H9 (cell line): Measurements from ENCODE around the gene APOBEC3H. TPM values are rescaled to one million over a fixed set of nuclear protein-coding genes. Genes with fewer than 3 reads are reported as not detected.

Source experiments
- DNase-seq: peaks from one replicate; pipeline ENCODE4 v3.0.0-alpha.2; 2017
- H2AFZ ChIP-seq: one replicate; pipeline ENCODE4 v1.6.1; 2013; ENCODE audit warnings: mild to moderate bottlenecking, low read length, control low read depth, moderate library complexity
- H2AK5ac ChIP-seq: 2 replicates; pipeline ENCODE4 v1.6.1; 2013; ENCODE audit warnings: low read length, control low read depth, mixed read lengths; ENCODE audit not compliant: insufficient read length
- H2BK120ac ChIP-seq: one replicate; pipeline ENCODE4 v1.6.1; 2013; ENCODE audit warnings: low read depth, mild to moderate bottlenecking, low read length, control low read depth, inconsistent platforms; ENCODE audit not compliant: poor library complexity, severe bottlenecking
- H2BK12ac ChIP-seq: 2 replicates; pipeline ENCODE4 v1.6.1; 2013; ENCODE audit warnings: low read length, control low read depth, mixed read lengths, low read depth; ENCODE audit not compliant: insufficient read length
- H2BK15ac ChIP-seq: 2 replicates; pipeline ENCODE4 v1.6.1; 2013; ENCODE audit warnings: low read depth, low read length, control low read depth
- H2BK20ac ChIP-seq: one replicate; pipeline ENCODE4 v1.6.1; 2013; ENCODE audit warnings: low read depth, mild to moderate bottlenecking, low read length, control low read depth, inconsistent platforms; ENCODE audit not compliant: poor library complexity, severe bottlenecking
- H2BK5ac ChIP-seq: 2 replicates; pipeline ENCODE4 v1.6.1; 2013; ENCODE audit warnings: low read length, control low read depth, mixed read lengths; ENCODE audit not compliant: insufficient read length
- H3K14ac ChIP-seq: 2 replicates; pipeline ENCODE4 v1.6.1; 2013; ENCODE audit warnings: low read length, control low read depth; ENCODE audit not compliant: insufficient read depth
- H3K18ac ChIP-seq: 2 replicates; pipeline ENCODE4 v1.6.1; 2013; ENCODE audit warnings: low read depth, mild to moderate bottlenecking, mixed read lengths, low read length, control low read depth; ENCODE audit not compliant: insufficient read length
- H3K23ac ChIP-seq: 2 replicates; pipeline ENCODE4 v1.6.1; 2013; ENCODE audit warnings: low read length, control low read depth, mixed read lengths, low read depth; ENCODE audit not compliant: insufficient read length
- H3K23me2 ChIP-seq: 2 replicates; pipeline ENCODE4 v1.6.1; 2013; ENCODE audit warnings: low read depth, mild to moderate bottlenecking, mixed read lengths, low read length, control low read depth; ENCODE audit not compliant: insufficient read length, poor library complexity, severe bottlenecking
- H3K27ac ChIP-seq: 2 replicates; pipeline ENCODE4 v1.5.1; 2013; ENCODE audit warnings: low read length, control low read depth, mixed read lengths, low read depth; ENCODE audit not compliant: insufficient read length
- H3K27me3 ChIP-seq: 2 replicates; pipeline ENCODE4 v1.6.1; 2013; ENCODE audit warnings: low read length, control low read depth, inconsistent platforms; ENCODE audit not compliant: insufficient read depth
- H3K4ac ChIP-seq: 2 replicates; pipeline ENCODE4 v1.6.1; 2013; ENCODE audit warnings: low read depth, mild to moderate bottlenecking, control low read depth, inconsistent platforms, low read length, moderate library complexity
- H3K4me1 ChIP-seq: 2 replicates; pipeline ENCODE4 v1.6.1; 2013; ENCODE audit warnings: low read length, control low read depth, inconsistent platforms; ENCODE audit not compliant: insufficient read depth
- H3K4me2 ChIP-seq: 2 replicates; pipeline ENCODE4 v1.6.1; 2013; ENCODE audit warnings: low read length, control low read depth, mixed read lengths; ENCODE audit not compliant: insufficient read length, insufficient read depth
- H3K56ac ChIP-seq: 2 replicates; pipeline ENCODE4 v1.6.1; 2013; ENCODE audit warnings: low read depth, mild to moderate bottlenecking, mixed read lengths, low read length, control low read depth; ENCODE audit not compliant: insufficient read length
- H3K79me1 ChIP-seq: 2 replicates; pipeline ENCODE4 v1.6.1; 2013; ENCODE audit warnings: low read depth, mild to moderate bottlenecking, moderate library complexity, low read length, control low read depth, inconsistent platforms; ENCODE audit not compliant: insufficient read depth, poor library complexity, severe bottlenecking
- H3K79me2 ChIP-seq: 2 replicates; pipeline ENCODE4 v1.6.1; 2013; ENCODE audit warnings: low read length, control low read depth, inconsistent platforms; ENCODE audit not compliant: insufficient read depth
- H3K9ac ChIP-seq: 2 replicates; pipeline ENCODE4 v1.6.1; 2013; ENCODE audit warnings: low read length, control low read depth, mixed read lengths; ENCODE audit not compliant: insufficient read length; ENCODE audit errors: extremely low read depth
- H3K9me3 ChIP-seq: one replicate; pipeline ENCODE4 v1.6.1; 2013; ENCODE audit warnings: low read depth, low read length, inconsistent platforms; ENCODE audit not compliant: control insufficient read depth
- H3T11ph ChIP-seq: one replicate; pipeline ENCODE4 v1.6.1; 2013; ENCODE audit warnings: mild to moderate bottlenecking, low read length, control low read depth, inconsistent platforms
- H4K20me1 ChIP-seq: one replicate; pipeline ENCODE4 v1.6.1; 2013; ENCODE audit not compliant: control insufficient read depth, insufficient read length, insufficient read depth
- H4K5ac ChIP-seq: 2 replicates; pipeline ENCODE4 v1.6.1; 2013; ENCODE audit warnings: low read depth, mild to moderate bottlenecking, mixed read lengths, low read length, control low read depth; ENCODE audit not compliant: insufficient read length
- H4K8ac ChIP-seq: replicated peaks from 2 replicates; pipeline ENCODE4 v1.6.1; 2013; ENCODE audit warnings: low read length, control low read depth, mixed read lengths, low read depth; ENCODE audit not compliant: insufficient read length
- H4K91ac ChIP-seq: 2 replicates; pipeline ENCODE4 v1.6.1; 2013; ENCODE audit warnings: low read depth, mild to moderate bottlenecking, moderate library complexity, mixed read lengths, low read length, control low read depth; ENCODE audit not compliant: insufficient read length
- H3K27ac Mint-ChIP-seq, 3 experiments: 2 replicates in 2 of 3; 3 replicates in 1 of 3; pipeline ENCODE4 v1.8.0; 2020 to 2021; ENCODE audit warnings: mixed read lengths in 3 of 3, mild to moderate bottlenecking in 1 of 3, moderate library complexity in 1 of 3
- H3K27me3 Mint-ChIP-seq: 2 replicates; pipeline ENCODE4 v1.8.0; 2021; ENCODE audit warnings: low read depth, mild to moderate bottlenecking, moderate library complexity, mixed read lengths
- H3K36me3 Mint-ChIP-seq, 3 experiments: 2 replicates in 2 of 3; 3 replicates in 1 of 3; pipeline ENCODE4 v1.8.0; 2020 to 2021; ENCODE audit warnings: low read depth in 3 of 3, mixed read lengths in 3 of 3; ENCODE audit not compliant: insufficient read depth in 1 of 3
- H3K4me1 Mint-ChIP-seq, 2 experiments: 2 replicates each; pipeline ENCODE4 v1.8.0; 2020; ENCODE audit warnings: mixed read lengths in 2 of 2
- H3K4me3 Mint-ChIP-seq, 2 experiments: 2 replicates in 1 of 2; 3 replicates in 1 of 2; pipeline ENCODE4 v1.8.0; 2020 to 2021; ENCODE audit warnings: mild to moderate bottlenecking in 2 of 2, mixed read lengths in 2 of 2, moderate library complexity in 1 of 2
- H3K9me3 Mint-ChIP-seq, 2 experiments: 2 replicates in 1 of 2; 3 replicates in 1 of 2; pipeline ENCODE4 v1.8.0; 2020; ENCODE audit warnings: mild to moderate bottlenecking in 2 of 2, mixed read lengths in 2 of 2, moderate library complexity in 1 of 2
- WGBS: extraction: QIAGEN DNeasy Blood & Tissue Kit; methylation state at CpG from one replicate; pipeline ENCODE4 v1.1.7; 2013; ENCODE audit warnings: missing lambda C conversion rate, low lambda C conversion rate, mixed read lengths; ENCODE audit not compliant: insufficient read length; ENCODE audit errors: extremely low coverage; 5-methylcytosine and 5-hydroxymethylcytosine counted together
- total RNA-seq: library from RNA; stranded (reverse); gene quantifications from 2 replicates; pipeline ENCODE4 v1.2.1, GENCODE V29; 2021
- TF ChIP-seq, protein P1 (sequence below): fragments of 200-600 bp; sonication (generic); conservative IDR thresholded peaks from 3 replicates; pipeline ENCODE4 v1.8.0; 2021; ENCODE audit warnings: antibody characterized with exemption, mild to moderate bottlenecking

The APOBEC3H gene
- total RNA-seq, 1 experiment from 2014 or later: 0.48 TPM

DNA sequence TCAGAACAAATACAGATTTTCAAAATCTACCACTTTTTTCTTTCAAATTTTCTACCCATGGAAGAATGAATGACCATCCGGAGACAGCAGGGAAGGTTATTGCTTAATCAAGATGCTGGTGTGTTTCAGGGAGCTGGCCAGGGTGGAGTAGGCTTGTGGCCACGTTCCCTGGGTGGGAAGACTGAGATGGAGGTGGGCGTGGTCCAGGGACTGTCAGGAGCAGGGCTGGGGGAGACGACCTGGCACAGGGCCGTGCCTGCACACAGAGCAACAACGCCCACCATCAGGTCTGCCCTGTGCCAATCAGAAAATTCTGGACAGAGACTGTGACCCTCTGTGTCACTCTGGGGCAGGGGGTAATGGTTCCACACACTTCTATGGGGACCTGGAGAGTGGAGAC, 7.1 kb upstream of the APOBEC3H start:
- Mint-ChIP-seq H3K27me3 (peaks cover 13% of the 10 kb centered on the region), H3K4me3 (no peak overlapping the region; a peak in 1 of 5 replicates), H3K4me1 (peaks cover 9 to 23% of the 10 kb centered on the region in 2 experiments)

More for the DNA sequence above, 7.1 kb upstream of the APOBEC3H start:
- H3K27me3 ChIP-seq: no peaks in the 10 kb centered on the region
- H3K23me2 ChIP-seq: no peaks in the 10 kb centered on the region
- peaks cover 4% of the 10 kb centered on the region; the same call in 1 of the 2 replicates for H3K4me1 ChIP-seq
- H2BK120ac ChIP-seq: no peak overlapping the region
- H2BK12ac ChIP-seq: no peak overlapping the region
- DNase-seq: no peak
- H4K91ac ChIP-seq: no peak overlapping the region
- H3K9me3 Mint-ChIP-seq: no peaks in the 10 kb centered on the region; a peak in 1 of 5 replicates
- H2AFZ ChIP-seq: no peak overlapping the region
- H2BK5ac ChIP-seq: no peak overlapping the region
- H3K9ac ChIP-seq: no peak overlapping the region
- H3T11ph ChIP-seq: no peak overlapping the region
- 0 out of 2 replicates have a peak, but pooled peaks cover 2% of the 10 kb centered on the region for H3K79me2 ChIP-seq
- no peak overlapping the region for H3K4me2 ChIP-seq
- no peak overlapping the region for H4K5ac ChIP-seq
- no peak overlapping the region for H3K4ac ChIP-seq
- no peaks in the 10 kb centered on the region for H3K79me1 ChIP-seq
- TF ChIP-seq, protein P1, sequence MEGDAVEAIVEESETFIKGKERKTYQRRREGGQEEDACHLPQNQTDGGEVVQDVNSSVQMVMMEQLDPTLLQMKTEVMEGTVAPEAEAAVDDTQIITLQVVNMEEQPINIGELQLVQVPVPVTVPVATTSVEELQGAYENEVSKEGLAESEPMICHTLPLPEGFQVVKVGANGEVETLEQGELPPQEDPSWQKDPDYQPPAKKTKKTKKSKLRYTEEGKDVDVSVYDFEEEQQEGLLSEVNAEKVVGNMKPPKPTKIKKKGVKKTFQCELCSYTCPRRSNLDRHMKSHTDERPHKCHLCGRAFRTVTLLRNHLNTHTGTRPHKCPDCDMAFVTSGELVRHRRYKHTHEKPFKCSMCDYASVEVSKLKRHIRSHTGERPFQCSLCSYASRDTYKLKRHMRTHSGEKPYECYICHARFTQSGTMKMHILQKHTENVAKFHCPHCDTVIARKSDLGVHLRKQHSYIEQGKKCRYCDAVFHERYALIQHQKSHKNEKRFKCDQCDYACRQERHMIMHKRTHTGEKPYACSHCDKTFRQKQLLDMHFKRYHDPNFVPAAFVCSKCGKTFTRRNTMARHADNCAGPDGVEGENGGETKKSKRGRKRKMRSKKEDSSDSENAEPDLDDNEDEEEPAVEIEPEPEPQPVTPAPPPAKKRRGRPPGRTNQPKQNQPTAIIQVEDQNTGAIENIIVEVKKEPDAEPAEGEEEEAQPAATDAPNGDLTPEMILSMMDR: no peak
- H3K36me3 Mint-ChIP-seq: no peaks in the 10 kb centered on the region
- no peak overlapping the region for H2AK5ac ChIP-seq
- H3K14ac ChIP-seq: no peak overlapping the region
- no peak overlapping the region for H4K8ac ChIP-seq
- no peak overlapping the region for H3K27ac ChIP-seq
- no CpG with 5 or more reads among the region's 6 CpGs for WGBS
- H2BK20ac ChIP-seq: no peak overlapping the region
- no peak overlapping the region for H2BK15ac ChIP-seq
- H3K9me3 ChIP-seq: no peaks in the 10 kb centered on the region
- no peak overlapping the region for H3K18ac ChIP-seq
- H3K56ac ChIP-seq: no peak overlapping the region
- peaks cover 2% of the 10 kb centered on the region for H4K20me1 ChIP-seq
- H3K27ac Mint-ChIP-seq: no peak overlapping the region
- H3K23ac ChIP-seq: no peak overlapping the region
